ENCODE measurements around the gene HIPK4.
A peak's percentile ranks its signal among the peaks of the same experiment; 100 is the strongest.

HIPK4 gene

GRCh38 chr19:40365613-40366401, 24.2 kb downstream of the HIPK4 start:
- DNase-seq: peak; percentile 10 to 59

DNA sequence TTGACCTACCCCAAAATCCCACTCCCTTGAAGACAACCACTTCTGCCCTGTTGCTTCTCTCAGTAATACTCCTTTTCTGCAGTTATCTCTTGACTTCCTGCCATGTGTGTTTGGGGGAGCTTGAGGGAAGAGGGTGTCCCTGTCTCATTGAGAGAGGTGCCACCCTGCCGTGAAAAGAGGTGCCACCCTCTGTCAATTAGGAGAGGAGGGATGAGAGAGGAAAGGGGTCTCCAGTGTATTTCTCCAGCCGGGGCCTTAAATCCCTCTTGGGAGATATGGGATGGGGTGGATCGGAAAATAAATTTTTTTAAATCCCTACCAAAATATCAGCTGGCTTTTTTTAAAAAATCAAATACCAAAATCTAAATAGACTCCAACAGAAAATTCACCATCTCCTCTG, 25.0 kb downstream of the HIPK4 start:
- DNase-seq: no peak

- no peak for DNase-seq
Measured at GRCh38 chr19:40363069-40363468, 26.9 kb downstream of the HIPK4 start.

GRCh38 chr19:40362160-40362559, 27.8 kb downstream of the HIPK4 start:
- DNase-seq: no peak

DNA sequence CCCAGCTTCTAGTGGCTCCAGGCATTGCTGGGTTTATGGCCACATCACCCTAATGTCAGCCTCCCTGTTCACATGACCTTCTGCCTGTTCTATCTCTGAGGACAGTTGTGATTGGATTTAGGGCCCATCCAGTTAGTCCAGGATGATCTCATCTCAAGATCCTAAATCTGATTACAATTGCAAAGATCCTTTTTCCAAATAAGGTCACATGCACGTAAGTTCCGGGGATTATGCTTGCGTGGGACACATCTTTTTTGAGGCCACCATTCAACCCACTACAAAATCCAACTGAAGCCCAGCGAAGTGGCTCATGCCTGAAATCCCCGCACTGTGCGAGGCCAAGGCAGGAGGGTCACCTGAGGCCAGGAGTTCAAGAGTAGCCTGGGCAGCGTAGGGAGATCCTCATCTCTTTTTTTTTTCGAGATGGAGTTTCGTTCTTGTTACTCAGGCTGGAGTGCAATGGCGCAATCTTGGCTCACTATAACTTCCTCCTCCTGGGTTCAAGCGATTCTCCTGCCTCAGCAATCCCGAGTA, 29.2 kb downstream of the HIPK4 start:
- no peak for DNase-seq

- DNase-seq: no peak
Measured at GRCh38 chr19:40360020-40360707, 29.8 kb downstream of the HIPK4 start.

DNA sequence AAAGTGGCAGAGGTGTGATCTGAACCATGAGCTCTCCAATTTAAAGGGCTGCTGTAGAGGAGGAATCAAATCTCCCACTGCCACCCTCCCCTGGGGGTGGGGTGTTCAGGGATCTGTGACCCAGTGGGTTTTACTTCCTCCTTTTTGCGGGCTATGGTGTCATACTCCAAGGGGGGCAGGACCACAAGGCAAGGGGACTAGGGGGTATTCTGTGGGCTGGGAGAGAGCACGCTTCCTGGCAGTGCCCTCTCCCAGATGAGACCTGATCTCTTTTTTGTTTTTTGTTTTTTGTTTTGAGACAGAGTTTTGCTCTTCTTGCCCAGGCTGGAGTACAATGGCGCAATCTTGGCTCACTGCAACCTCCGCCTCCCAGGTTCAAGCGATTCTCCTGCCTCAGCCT, 31.2 kb downstream of the HIPK4 start:
- DNase-seq: no peak

DNA sequence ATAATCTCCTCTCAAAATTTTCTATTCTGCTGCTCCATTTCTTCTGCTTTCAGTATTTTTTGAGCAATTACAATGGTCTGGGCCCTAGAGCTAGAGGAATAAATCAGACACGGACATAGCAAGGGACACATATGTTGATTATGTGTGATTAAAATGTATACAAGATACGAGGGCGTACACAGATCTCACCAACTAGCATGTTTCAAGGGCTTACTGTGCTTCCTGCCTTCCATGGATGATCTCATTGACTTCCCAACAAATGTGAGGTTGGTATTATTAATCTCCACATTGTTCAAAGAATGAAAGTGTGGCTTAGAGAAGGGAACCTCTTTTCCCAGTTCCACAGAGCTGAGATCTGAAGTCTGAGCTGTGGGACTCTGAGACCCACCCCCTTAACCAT, 32.3 kb downstream of the HIPK4 start:
- DNase-seq: no peak

DNA sequence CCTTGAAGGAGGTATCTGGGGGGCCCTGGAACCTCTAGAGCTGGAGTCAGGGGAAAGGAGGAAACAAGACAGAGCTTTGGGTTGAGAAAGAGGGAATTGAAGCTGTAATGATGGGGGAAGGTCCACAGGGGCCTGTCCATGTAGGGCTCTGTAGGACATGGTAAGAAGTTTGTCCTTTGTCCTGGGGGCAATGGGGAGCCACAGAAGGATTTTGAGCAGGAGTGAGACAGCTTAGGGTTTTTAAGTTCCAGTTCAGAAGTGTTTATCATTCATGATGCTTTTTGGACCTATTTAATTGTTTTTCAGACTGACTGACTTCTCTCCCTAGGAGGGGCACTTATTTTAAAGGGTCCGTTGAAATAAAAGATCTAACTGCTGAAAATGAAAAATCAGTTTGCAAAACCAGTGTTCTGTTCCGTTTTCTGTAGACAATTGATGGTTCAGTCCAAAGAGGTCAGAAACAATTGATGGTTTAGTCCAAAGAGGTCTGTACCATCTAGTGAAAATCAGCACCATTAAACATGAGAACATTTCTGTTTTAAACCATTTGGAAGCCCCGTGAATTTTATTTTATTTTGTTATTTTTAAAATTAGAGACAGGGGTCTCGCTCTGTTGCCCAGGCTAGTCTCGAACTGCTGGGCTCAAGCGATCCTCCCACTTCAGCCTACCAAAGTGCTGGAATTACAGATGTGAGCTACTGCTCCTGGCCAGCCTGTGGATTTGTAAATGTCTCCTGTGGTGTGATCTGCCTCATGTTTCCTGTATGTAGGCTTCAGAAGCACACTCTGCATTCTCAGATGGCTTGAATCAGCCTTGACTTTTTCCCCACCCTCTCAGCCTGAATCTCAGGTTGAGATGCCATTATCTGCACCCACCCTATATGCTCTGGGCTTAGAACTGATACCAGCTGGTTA, 33.0 kb downstream of the HIPK4 start:
- no peak for DNase-seq

- no peak for DNase-seq
Measured at GRCh38 chr19:40355975-40356680, 33.9 kb downstream of the HIPK4 start.

GRCh38 chr19:40348961-40349507, 40.9 kb downstream of the HIPK4 start:
- no peak for DNase-seq

GRCh38 chr19:40348125-40348913, 41.7 kb downstream of the HIPK4 start, which contains the start of the genes C19orf47 and PLD3:
C19orf47 (minus strand) TSS chr19:40348397; CDS start chr19:40341857, 6,540 bp downstream.
PLD3 (plus strand) TSS chr19:40348695; CDS start chr19:40366484, 17,789 bp downstream.
- peak; percentile 96 to 99 for DNase-seq

DNA sequence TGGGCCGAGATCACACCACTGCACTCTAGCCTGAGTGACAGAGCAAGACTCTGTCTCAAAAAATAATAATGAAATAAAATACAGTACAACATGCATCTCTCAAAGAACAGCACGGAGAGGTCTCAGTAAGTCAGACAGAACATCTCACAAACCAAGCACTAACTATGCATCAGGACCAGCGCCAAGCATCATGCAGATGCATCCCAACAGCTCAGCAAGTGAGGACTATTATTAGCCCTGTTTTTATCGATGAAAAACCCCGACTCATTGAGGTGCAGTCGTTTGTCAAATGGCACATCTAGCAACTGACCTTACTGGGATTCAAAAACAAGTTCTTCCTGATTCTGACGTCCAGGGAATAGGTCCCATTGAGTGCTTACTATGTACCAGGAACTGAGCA, 45.6 kb downstream of the HIPK4 start:
- no peak for DNase-seq

- DNase-seq: no peak
Measured at GRCh38 chr19:40342644-40343311, 47.2 kb downstream of the HIPK4 start.

DNA sequence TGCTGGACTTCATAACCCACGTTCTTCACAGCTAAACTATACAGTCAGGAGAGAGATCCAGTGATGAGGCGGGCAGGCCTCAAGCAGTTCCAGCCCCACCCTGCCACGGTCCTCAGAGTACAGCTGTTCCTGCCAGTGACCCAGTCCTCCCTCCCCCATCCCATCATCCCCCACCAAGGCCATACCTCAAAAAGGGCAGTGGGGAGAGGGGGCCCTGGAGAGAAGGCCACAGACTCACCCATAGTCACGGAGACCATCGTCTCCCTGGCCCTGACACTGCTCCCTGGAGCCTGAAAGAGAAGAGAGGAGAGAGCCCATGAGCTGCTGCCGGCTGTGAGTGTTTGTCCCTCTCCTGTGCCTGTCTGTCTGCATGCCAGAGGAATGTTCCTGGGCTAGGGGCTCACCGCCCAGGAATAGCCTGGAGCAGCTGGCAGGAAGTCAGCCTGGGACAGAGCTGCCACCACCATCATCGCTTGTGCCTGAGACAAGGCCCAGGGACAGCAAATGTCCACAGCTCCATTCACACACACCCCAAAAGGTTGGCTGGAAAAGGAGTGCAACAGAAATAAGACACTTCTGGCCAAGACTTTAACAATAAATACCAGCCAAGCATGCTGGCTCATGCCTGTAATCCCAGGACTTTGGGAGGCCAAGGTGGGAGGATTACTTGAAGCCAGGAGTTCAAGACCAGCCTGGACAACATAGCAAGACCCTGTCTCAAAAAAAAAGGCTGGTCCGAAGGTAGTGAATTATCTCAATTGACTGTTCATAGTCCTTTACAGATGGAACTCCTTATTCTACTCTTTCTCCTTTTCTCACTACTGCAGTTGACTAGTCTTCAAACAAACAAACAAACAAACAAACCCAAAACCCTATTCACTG, 48.1 kb downstream of the HIPK4 start:
- no peak for DNase-seq

DNA sequence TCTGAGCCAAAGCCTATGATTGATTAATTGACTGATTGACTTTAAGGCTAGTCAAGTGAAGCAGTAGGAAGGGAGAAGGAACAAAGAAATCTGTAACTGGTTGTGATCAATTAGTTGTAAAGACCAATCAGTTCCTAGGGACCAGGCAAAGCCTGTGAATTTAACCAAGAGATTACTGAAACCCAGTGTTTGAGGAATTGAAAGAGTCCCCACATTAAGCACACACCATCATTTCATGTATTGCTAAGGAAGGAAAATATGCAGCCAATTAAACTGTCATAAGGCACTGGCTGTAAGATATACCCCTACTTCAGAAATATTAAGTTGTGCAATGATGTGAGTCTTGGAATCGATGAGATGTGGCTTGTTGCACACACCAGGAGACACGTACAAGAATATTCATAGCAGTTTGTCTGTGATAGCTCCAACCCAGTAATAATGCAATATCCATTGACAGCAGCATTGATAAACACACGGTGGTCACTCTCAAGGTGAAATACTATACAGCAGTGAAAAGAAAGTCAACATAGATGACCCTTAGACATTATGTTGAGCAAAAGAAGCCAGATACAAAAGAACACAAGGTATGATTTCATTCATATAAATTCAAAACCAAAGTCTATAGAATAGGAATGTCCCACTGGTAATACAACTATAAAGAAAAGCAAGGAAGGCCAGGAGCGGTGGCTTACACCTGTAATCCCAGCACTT, 50.8 kb downstream of the HIPK4 start:
- DNase-seq: no peak

- no peak for DNase-seq
Measured at GRCh38 chr19:40337594-40337993, 52.4 kb downstream of the HIPK4 start.

DNA sequence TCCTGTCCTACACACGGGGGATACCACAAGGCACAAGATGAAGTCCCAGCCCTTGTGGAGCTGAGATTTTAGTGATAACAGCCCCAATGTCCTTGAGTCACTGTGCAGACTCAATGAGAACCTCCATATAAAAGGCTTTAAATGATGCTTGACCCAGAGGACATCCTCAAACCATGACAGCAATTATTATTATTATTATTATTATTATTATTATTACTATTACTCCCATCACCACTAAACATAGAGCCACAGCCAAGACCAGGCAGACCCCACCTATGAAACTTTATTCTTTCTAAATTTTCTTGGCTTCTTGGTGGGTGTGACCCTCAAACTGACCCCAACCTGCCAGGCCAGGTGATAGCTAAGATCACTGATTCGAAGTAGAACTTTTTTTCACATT, 52.9 kb downstream of the HIPK4 start:
- no peak for DNase-seq

DNA sequence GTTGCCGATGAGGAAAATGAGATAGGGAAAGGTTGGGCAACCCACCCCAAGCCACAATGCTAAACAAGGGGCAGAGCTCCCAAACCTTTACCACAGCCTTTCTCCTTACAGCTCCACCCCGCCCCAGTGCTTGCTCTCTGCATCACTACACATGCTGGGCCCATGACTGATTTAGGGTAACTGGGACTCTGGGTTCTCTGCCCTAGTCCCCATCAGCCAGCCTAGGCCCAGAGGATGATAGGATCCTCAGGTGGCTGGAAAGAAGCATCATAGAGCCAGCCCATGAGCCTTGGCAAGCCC, 53.4 kb downstream of the HIPK4 start:
- DNase-seq: no peak
